Panc1 (cell line): ENCODE results near the gene TP73. TPM values are rescaled to one million over a fixed set of nuclear protein-coding genes. Genes with fewer than 3 reads are reported as not detected.

ENCODE experiments used
- ATAC-seq: fragments of 200-7000 bp; cut with Tn5 transposase; 2 replicates; pipeline ENCODE4 v1.9.1; 2020; ENCODE audit warnings: mild to moderate bottlenecking, moderate library complexity
- BruUV-seq: library from RNA; stranded (reverse); fragments of 400-500 nt; replicated peaks from 2 replicates; lab custom pipeline; 2021; lab: Mats Ljungman, UMichigan
- CTCF ChIA-PET: fragments of 300-600 bp; sonication (Branson Sonifier 250); formaldehyde crosslinking; loops from one replicate; lab custom pipeline; 2022; ENCODE audit warnings: antibody characterized with exemption; lab: Charles Lee
- POLR2A ChIA-PET: fragments of 300-600 bp; sonication (Branson Sonifier 250); formaldehyde crosslinking; loops from one replicate; lab custom pipeline; 2022; ENCODE audit warnings: antibody characterized with exemption; lab: Charles Lee
- DNase-seq: peaks from one replicate; pipeline ENCODE4 v3.0.0-alpha.2; 2010; ENCODE audit warnings: low read depth, low spot score
- H3K27ac ChIP-seq: 2 replicates; pipeline ENCODE4 v1.5.1; 2011; ENCODE audit warnings: mild to moderate bottlenecking, low read length, inconsistent platforms
- H3K27me3 ChIP-seq: fragments of 200-500 bp; sonication (Bioruptor generic); 2 replicates; pipeline ENCODE4 v1.6.0; 2014; ENCODE audit warnings: low read length, inconsistent platforms; ENCODE audit not compliant: control insufficient read depth, insufficient read depth
- H3K36me3 ChIP-seq: fragments of 200-500 bp; sonication (Bioruptor generic); 2 replicates; pipeline ENCODE4 v1.5.1; 2014; ENCODE audit warnings: inconsistent platforms, mild to moderate bottlenecking, low read length, moderate library complexity; ENCODE audit not compliant: control insufficient read depth, insufficient read depth
- H3K4me1 ChIP-seq: 2 replicates; pipeline ENCODE4 v1.5.1; 2011; ENCODE audit warnings: inconsistent platforms, mild to moderate bottlenecking, low read length, moderate library complexity; ENCODE audit not compliant: control insufficient read depth, insufficient read depth
- H3K4me3 ChIP-seq, 2 experiments: 2 replicates each; pipeline ENCODE4 v1.5.1; 2011 to 2012; ENCODE audit warnings: low read depth in 2 of 2, low read length in 2 of 2, mild to moderate bottlenecking in 2 of 2, inconsistent platforms in 1 of 2, moderate library complexity in 1 of 2
- H3K9me3 ChIP-seq: fragments of 200-500 bp; sonication (Bioruptor generic); 2 replicates; pipeline ENCODE4 v1.5.1; 2014; ENCODE audit warnings: low read depth, mild to moderate bottlenecking, inconsistent platforms, low read length, moderate library complexity; ENCODE audit not compliant: control insufficient read depth, insufficient read depth
- CTCF ChIP-seq: fragments of 450-650 bp; IDR thresholded peaks from 2 replicates; pipeline ENCODE4 v1.5.1; 2017; ENCODE audit warnings: mild to moderate bottlenecking
- POLR2AphosphoS5 ChIP-seq: IDR thresholded peaks from 2 replicates; pipeline ENCODE4 v1.6.1; 2012; ENCODE audit warnings: mild to moderate bottlenecking, low read depth, low read length, moderate library complexity
- REST ChIP-seq, 2 experiments: IDR thresholded peaks; 2 replicates each; pipeline ENCODE4 v1.6.1; 2011 to 2012; ENCODE audit warnings: low read depth in 2 of 2, control low read depth in 1 of 2, low read length in 1 of 2, mild to moderate bottlenecking in 1 of 2, moderate library complexity in 1 of 2; ENCODE audit not compliant: insufficient read depth in 1 of 2
- SIN3A ChIP-seq: IDR thresholded peaks from 2 replicates; pipeline ENCODE4 v1.6.1; 2012; ENCODE audit warnings: low read depth, mild to moderate bottlenecking, low read length, moderate library complexity, borderline replicate concordance; ENCODE audit not compliant: insufficient read depth
- TCF7L2 ChIP-seq: IDR thresholded peaks from 2 replicates; pipeline ENCODE4 v1.6.1; 2011; ENCODE audit warnings: mild to moderate bottlenecking, low read depth, low read length, inconsistent platforms
- in situ Hi-C: cut with HindIII; loops from 2 replicates; pipeline ENCODE4 v1.10.0; 2016; ENCODE audit warnings: low sequenced_read_pairs, low pct_unique_long_range_greater_than_20kb
- intact Hi-C: fragments of 100-400 bp; cut with micrococcal nuclease; formaldehyde crosslinking; loops from one replicate; pipeline ENCODE4 v1.10.0; 2022; ENCODE audit not compliant: unreplicated experiment
- total RNA-seq: library from RNA; stranded (reverse); gene quantifications from one replicate; pipeline ENCODE4 v1.2.1, GENCODE V29; 2021; ENCODE audit not compliant: unreplicated experiment

TP73 gene
- total RNA-seq, 1 experiment from 2014 or later, result 4.7 TPM

- ChIA-PET CTCF (no interaction called here), POLR2A (no interaction called here)
- Histone ChIP-seq H3K4me3 (no peak overlapping the region), H3K9me3 (no peaks in the 10 kb centered on the region), H3K36me3 (0 out of 2 replicates have a peak, but pooled peaks cover 2% of the 10 kb centered on the region), H3K27me3 (no peaks in the 10 kb centered on the region), H3K27ac (no peak overlapping the region), H3K4me1 (peaks cover 17% of the 10 kb centered on the region)
- intact Hi-C loops, result no loop called here
- ATAC-seq (no peak), DNase-seq (no peak)
- in situ Hi-C loops, result no loop called here
- no peak for TF ChIP-seq SIN3A
- TF ChIP-seq POLR2AphosphoS5, result no peak
- no peak for TF ChIP-seq TCF7L2
- TF ChIP-seq CTCF, result no peak
- no peak for TF ChIP-seq REST (IDR thresholded peaks at IDR 0.05; ENCODE audit: insufficient read depth in 1 of 2, low read depth in 2 of 2, low read length in 1 of 2)
- no TSS peak for BruUV-seq
Observed at GRCh38 chr1:3780901-3781300, 128.6 kb downstream of the TP73 start.

- Histone ChIP-seq H3K27me3 (no peaks in the 10 kb centered on the region), H3K9me3 (no peaks in the 10 kb centered on the region), H3K4me1 (no peaks in the 10 kb centered on the region), H3K4me3 (no peak overlapping the region), H3K27ac (no peak overlapping the region), H3K36me3 (peaks cover 2% of the 10 kb centered on the region; the same call in 1 of the 2 replicates)
- in situ Hi-C loops, result no loop called here
- TSS peak; percentile 57 for BruUV-seq
- ChIA-PET POLR2A (no interaction called here), CTCF (no interaction called here)
- ATAC-seq (no peak), DNase-seq (no peak)
- TF ChIP-seq CTCF (no peak), TCF7L2 (no peak), SIN3A (no peak), REST (IDR thresholded peaks at IDR 0.05; ENCODE audit: insufficient read depth in 1 of 2, low read depth in 2 of 2, low read length in 1 of 2) (no peak), POLR2AphosphoS5 (no peak)
- intact Hi-C loops, result no loop called here
Observed at GRCh38 chr1:3783651-3784474, 131.5 kb downstream of the TP73 start.
